Measurements from ENCODE around the gene DONSON.

The DONSON gene

GRCh38 chr21:33561373-33561772 lies 27.1 kb downstream of the DONSON start:
- DNase-seq (ENCODE audit: low read depth in 3 of 3): no peak

DNA sequence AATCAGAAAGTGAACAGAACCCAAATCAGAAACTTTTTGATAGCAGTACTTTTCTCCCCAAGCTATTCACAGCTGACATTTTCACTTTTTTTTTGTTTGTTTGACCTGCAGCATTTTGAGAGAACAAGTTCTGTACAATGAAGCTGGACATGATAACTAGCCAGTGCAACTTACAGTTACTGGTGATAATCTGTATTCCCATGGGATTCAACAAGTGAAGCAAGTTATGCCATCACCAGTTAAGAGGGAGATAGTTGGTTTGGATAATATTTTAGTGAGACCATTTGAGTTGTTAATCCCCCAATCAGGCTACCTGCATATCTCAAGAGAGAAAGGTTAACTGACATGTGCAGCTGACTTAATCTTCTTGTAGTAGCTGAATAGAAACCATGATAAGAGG lies 27.5 kb downstream of the DONSON start:
- DNase-seq (ENCODE audit: low read depth in 3 of 3): no peak

DNA sequence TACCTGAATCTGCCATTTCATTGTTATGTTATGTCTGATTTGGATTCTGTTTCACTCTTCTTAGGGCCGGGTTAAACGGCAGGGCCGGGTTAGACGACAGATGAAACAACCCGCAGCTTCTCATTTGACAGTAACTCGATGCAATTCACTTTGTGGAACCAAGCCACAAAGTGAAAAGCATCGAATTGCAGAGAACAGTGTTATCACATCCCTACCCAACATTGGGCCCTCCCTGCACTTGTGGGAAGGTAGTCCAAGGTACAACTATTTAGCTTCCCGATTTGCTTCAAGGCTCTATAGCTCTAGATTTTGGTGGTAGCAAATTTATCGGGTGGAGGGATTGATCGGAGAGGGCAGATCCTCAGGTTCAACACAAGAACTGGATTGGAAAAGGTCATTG lies 28.7 kb downstream of the DONSON start:
- DNase-seq (ENCODE audit: low read depth in 3 of 3): no peak

DNA sequence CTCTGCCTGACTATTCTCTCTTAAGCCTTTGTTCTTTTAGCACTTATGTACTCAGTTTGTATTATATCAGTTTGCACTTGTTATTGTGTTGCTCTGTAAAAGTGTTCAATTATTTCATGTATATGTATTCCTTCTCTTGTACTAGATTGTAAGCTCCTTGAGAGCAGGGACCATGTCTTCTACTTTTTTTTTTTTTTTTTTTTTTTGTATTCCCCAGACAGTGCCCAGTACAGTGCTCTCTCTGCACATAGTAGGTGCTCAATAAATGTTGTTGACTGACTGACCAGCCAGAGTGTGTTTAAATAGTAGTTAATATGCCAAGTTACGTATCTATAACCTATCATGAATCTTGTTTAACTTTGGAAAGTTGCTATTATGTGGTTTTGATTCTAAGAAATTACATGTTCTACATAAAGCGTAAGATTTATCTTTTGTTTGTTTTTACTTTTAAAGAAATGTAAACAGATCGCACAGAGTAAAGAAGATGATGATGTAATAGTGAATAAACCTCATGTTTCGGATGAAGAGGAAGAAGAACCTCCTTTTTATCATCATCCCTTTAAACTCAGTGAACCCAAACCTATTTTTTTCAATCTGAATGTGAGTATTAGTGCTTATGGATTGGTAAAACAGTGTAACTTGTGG lies 29.6 kb downstream of the DONSON start:
- no peak for DNase-seq (ENCODE audit: low read depth in 3 of 3)

GRCh38 chr21:33557447-33557846 lies 31.0 kb downstream of the DONSON start:
- no peak for DNase-seq (ENCODE audit: low read depth in 3 of 3)

DNA sequence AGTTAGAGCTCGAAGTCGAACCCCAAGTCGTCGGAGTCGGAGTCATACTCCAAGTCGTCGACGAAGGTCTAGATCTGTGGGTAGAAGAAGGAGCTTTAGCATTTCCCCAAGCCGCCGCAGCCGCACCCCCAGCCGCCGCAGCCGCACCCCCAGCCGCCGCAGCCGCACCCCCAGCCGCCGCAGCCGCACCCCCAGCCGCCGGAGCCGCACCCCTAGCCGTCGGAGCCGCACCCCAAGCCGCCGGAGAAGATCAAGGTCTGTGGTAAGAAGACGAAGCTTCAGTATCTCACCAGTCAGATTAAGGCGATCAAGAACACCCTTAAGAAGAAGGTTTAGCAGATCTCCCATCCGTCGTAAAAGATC lies 33.5 kb downstream of the DONSON start:
- DNase-seq (ENCODE audit: low read depth in 3 of 3): no peak

GRCh38 chr21:33554236-33554981 lies 34.1 kb downstream of the DONSON start:
- DNase-seq (ENCODE audit: low read depth in 3 of 3): no peak

GRCh38 chr21:33552999-33553598 lies 35.4 kb downstream of the DONSON start:
- no peak for DNase-seq (ENCODE audit: low read depth in 3 of 3)

- no peak for DNase-seq (ENCODE audit: low read depth in 3 of 3)
Observed at GRCh38 chr21:33552093-33552998, 36.1 kb downstream of the DONSON start.

DNA sequence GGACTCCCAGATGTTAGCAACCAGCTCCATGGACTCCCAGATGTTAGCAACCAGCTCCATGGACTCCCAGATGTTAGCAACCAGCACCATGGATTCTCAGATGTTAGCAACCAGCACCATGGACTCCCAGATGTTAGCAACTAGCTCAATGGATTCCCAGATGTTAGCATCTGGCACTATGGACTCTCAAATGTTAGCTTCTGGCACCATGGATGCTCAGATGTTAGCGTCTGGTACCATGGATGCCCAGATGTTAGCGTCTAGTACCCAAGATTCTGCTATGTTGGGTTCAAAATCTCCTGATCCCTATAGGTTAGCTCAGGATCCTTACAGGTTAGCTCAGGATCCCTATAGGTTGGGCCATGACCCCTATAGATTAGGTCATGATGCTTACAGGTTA lies 36.8 kb downstream of the DONSON start:
- no peak for DNase-seq (ENCODE audit: low read depth in 3 of 3)

GRCh38 chr21:33550772-33551660 lies 37.5 kb downstream of the DONSON start:
- no peak for DNase-seq (ENCODE audit: low read depth in 3 of 3)

- DNase-seq (ENCODE audit: low read depth in 3 of 3): no peak
Observed at GRCh38 chr21:33549848-33550771, 38.4 kb downstream of the DONSON start.

GRCh38 chr21:33546086-33546485 lies 42.4 kb downstream of the DONSON start:
- no peak for DNase-seq (ENCODE audit: low read depth in 3 of 3)

DNA sequence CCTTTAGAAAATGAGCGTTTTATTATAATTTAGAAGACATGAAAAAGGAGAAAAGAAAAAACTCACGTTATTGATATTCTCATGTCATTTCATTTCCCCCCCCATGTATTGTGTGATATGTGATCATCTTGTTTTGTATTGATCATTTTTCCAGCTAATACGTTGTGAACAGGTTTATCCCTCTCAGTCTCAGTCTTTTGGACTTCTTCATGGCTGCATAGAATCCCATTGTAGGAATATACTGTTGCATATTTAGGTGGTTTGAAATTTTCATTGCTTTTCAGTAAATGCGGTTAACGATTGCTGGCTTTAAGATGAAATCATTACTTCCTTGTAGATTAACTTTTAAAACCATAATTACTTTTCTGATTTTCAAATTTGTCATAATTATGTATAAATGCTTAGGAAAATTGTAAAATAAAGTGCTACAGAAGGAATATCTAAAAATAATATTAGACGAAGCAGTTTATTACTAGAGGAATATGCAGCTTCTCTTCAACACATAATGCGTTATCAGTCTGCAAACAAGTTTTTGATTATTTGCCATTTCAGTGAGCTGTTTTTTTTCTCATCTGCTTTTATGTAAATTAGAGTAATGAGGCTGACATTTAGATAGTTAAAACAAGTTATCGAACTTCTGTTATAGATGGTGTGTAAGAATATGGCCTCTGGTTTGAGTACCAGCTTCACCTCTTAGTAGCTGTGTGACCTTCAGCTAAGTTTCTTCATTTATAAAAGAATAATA lies 43.9 kb downstream of the DONSON start:
- no peak for DNase-seq (ENCODE audit: low read depth in 3 of 3)

- peak in 2 of 3 experiments; percentile 38 to 77 for DNase-seq (ENCODE audit: low read depth in 3 of 3)
Observed at GRCh38 chr21:33543505-33544129, 44.9 kb downstream of the DONSON start.

DNA sequence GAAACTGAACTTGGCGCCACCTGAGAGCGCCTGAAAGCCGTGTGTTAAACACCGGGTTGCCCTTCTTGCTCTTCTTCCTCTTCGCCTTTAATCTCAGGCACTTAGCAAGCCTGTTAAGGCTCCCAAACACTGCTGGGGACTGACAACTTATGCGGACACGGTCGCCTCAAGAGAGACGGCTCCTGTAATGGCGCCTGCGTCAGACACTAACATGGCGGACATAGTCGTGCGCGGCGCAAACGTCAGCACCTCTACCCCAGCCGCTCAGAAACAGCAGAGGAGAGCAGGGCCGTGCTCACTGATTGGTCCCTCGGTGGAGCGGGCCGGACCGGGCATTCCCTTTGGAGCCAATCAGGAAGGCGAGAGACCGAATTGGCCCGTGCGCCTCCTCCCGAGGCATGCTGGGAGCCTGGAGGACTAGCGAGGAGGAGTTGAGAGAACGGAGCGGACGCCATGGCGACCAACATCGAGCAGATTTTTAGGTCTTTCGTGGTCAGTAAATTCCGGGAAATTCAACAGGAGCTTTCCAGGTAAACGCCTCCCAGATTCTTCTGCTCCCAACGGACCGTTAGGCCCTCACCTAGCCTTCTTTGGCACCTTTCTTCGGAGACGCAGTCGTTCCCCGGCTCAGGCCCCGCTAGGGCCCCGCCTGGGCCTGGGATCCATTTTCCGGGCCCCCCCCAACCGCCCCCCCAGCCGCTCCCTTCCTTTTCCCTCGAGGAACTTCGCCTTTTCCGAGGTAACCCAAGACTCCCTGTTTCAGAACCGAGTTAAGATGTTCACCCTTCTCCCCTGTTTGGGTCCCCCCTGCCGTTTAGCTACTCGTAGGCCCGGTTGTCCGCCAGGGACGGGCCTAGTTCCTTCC lies 45.6 kb downstream of the DONSON start, which contains the start of gene SON:
Gene SON (plus strand): TSS at position 399 of the 865 bp plus-strand sequence. CDS start 55 bp downstream, at position 454.
- peak; percentile 94 to 98 (median 96) for DNase-seq (ENCODE audit: low read depth in 3 of 3)

GRCh38 chr21:33541756-33542639 lies 46.5 kb downstream of the DONSON start, which contains the start of gene GART:
TSS of gene GART (minus strand) at chr21:33542117. CDS start at chr21:33539315, 2,802 bp downstream.
- DNase-seq (ENCODE audit: low read depth in 3 of 3): peak; percentile 69 to 85 (median 70)
